SK-N-MC (cell line): Measurements from ENCODE around the gene NOTUM.

Experiments used
- EZH2 ChIP-seq: fragments of 200-600 bp; sonication (generic); IDR thresholded peaks from one replicate; pipeline ENCODE4 v1.6.1; 2017; ENCODE audit warnings: antibody characterized with exemption
- FOXP2 ChIP-seq: optimal IDR thresholded peaks from 2 replicates; pipeline ENCODE3; 2011; ENCODE audit warnings: mild to moderate bottlenecking, moderate library complexity; ENCODE audit not compliant: insufficient read depth; ENCODE audit errors: extremely low read length, control extremely low read depth
- POLR2AphosphoS5 ChIP-seq: IDR thresholded peaks from 2 replicates; pipeline ENCODE4 v1.6.1; 2012; ENCODE audit warnings: mild to moderate bottlenecking, low read depth, low read length, borderline replicate concordance

GRCh38 chr17:81920612-81921536 is 40.1 kb downstream of the NOTUM start:
- TF ChIP-seq POLR2AphosphoS5 (no peak), EZH2 (no peak), FOXP2 (no peak)
